SU-DHL-6 (cell line): Measurements from ENCODE around the gene AGXT.

ENCODE experiments used
- CTCF ChIP-seq: fragments of 200-600 bp; sonication (generic); IDR thresholded peaks from one replicate; pipeline ENCODE4 v1.5.1; 2017; ENCODE audit warnings: antibody characterized with exemption, mild to moderate bottlenecking, low read length, moderate library complexity; ENCODE audit not compliant: insufficient read depth, poor library complexity, severe bottlenecking
- EZH2phosphoT487 ChIP-seq: fragments of 200-600 bp; sonication (generic), shearing (Covaris generic); conservative IDR thresholded peaks from 2 replicates; pipeline ENCODE4 v1.6.1; 2018; ENCODE audit warnings: mild to moderate bottlenecking, antibody characterized with exemption, low read length, moderate library complexity, mixed read lengths

- TF ChIP-seq CTCF (no peak), EZH2phosphoT487 (no peak)
Observed at GRCh38 chr2:240836781-240837467, 31.7 kb upstream of the AGXT start.
